K562 (cell line): ENCODE measurements around the gene CRHR1.

Source experiments
- CTCF ChIP-seq, 3 experiments: IDR thresholded peaks in 2 of 3; conservative IDR thresholded peaks in 1 of 3; 2 replicates each; pipeline ENCODE4 v1.5.1; 2011 to 2012; ENCODE audit warnings: low read length in 3 of 3, mild to moderate bottlenecking in 3 of 3, control low read depth in 2 of 3, improper control_type of control experiment in 1 of 3, inconsistent platforms in 1 of 3, low read depth in 1 of 3, mixed read lengths in 1 of 3, moderate library complexity in 1 of 3; ENCODE audit not compliant: insufficient read depth in 2 of 3
- MLX ChIP-seq, 2 experiments: fragments of 450-650 bp in 1 of 2; sonication (generic) in 1 of 2; formaldehyde crosslinking; conservative IDR thresholded peaks; 2 replicates each; pipeline versions ENCODE4 v1.4.0 to v1.8.1; 2020 to 2022; ENCODE audit warnings: mild to moderate bottlenecking in 1 of 2, missing genetic modification reagents in 1 of 2
- POLR2AphosphoS5 ChIP-seq: IDR thresholded peaks from 2 replicates; pipeline ENCODE4 v1.6.1; 2011; ENCODE audit warnings: mild to moderate bottlenecking, low read depth, low read length, moderate library complexity; ENCODE audit not compliant: control insufficient read depth, insufficient read depth
- SAP30 ChIP-seq: fragments of 200-600 bp; sonication (generic); IDR thresholded peaks from 2 replicates; pipeline ENCODE4 v1.6.1; 2012; ENCODE audit warnings: borderline replicate concordance, low read depth, mild to moderate bottlenecking, moderate library complexity, low read length, control low read depth, inconsistent platforms; ENCODE audit not compliant: insufficient read depth, poor library complexity, severe bottlenecking
- ZNF133 ChIP-seq: fragments of 250-450 bp; sonication (Bioruptor Pico); IDR thresholded peaks from 2 replicates; pipeline ENCODE4 v1.4.0; 2020; ENCODE audit warnings: mild to moderate bottlenecking

GRCh38 chr17:45788057-45788456, 3.9 kb downstream of the CRHR1 start:
- TF ChIP-seq SAP30 (no peak), ZNF133 (CRISPR knock-in tag) (no peak), MLX (CRISPR knock-in tag; conservative IDR thresholded peaks at IDR 0.05) (no peak), CTCF (IDR thresholded peaks at IDR 0.05 in 2 of 3, conservative IDR thresholded peaks at IDR 0.05 in 1 of 3; ENCODE audit: insufficient read depth in 2 of 3, low read depth in 1 of 3, low read length in 3 of 3) (no peak), POLR2AphosphoS5 (no peak)
